ENCODE data around the gene HLCS. TPM values are rescaled to one million over a fixed set of nuclear protein-coding genes. Genes with fewer than 3 reads are reported as not detected.
"Not testable (repeated sequence)": the region's sequence is repeated elsewhere in the genome, so short reads cannot be mapped to it uniquely, and the experiment has no call there.

The HLCS gene
- polyA plus RNA-seq, 1 donor from 2014 or later = 10.7 TPM

GRCh38 chr21:36973986-36974850, 7.7 kb upstream of the HLCS start:
- Mint-ChIP-seq H3K4me1 (peaks cover 9 to 13% (median 10%) of the 10 kb centered on the region in 3 donors), H3K36me3 (peaks cover 1% of the 10 kb centered on the region), H3K27ac (no peak overlapping the region), H3K27me3 (no peaks in the 10 kb centered on the region), H3K4me3 (no peak overlapping the region), H3K9me3 (no peaks in the 10 kb centered on the region)

GRCh38 chr21:36968976-36969375, 2.5 kb upstream of the HLCS start:
- peak overlapping the region in 1 of 3 donors; percentile 62 for H3K27ac Mint-ChIP-seq
- no peaks in the 10 kb centered on the region for H3K9me3 Mint-ChIP-seq
- H3K4me3 Mint-ChIP-seq = peak overlapping the region in 1 of 4 donors; percentile 87
- peaks cover 11 to 17% (median 14%) of the 10 kb centered on the region in 3 donors for H3K4me1 Mint-ChIP-seq
- H3K36me3 Mint-ChIP-seq = no peaks in the 10 kb centered on the region
- no peaks in the 10 kb centered on the region for H3K27me3 Mint-ChIP-seq

GRCh38 chr21:36968414-36968813, 1.9 kb upstream of the HLCS start:
- Mint-ChIP-seq H3K36me3 (no peaks in the 10 kb centered on the region), H3K27ac (peak overlapping the region in 2 of 3 donors; percentile 60 to 80), H3K4me3 (peak overlapping the region in 3 of 4 donors; percentile 8 to 87 (median 23)), H3K27me3 (no peaks in the 10 kb centered on the region), H3K9me3 (no peaks in the 10 kb centered on the region), H3K4me1 (peaks cover 11 to 17% (median 14%) of the 10 kb centered on the region in 3 donors)

- H3K4me3 Mint-ChIP-seq = peak overlapping the region; percentile 74 to 90 (median 86)
- peaks cover 1% of the 10 kb centered on the region for H3K36me3 Mint-ChIP-seq
- peaks cover 11 to 17% (median 14%) of the 10 kb centered on the region in 3 donors for H3K4me1 Mint-ChIP-seq
- peak overlapping the region; percentile 80 to 95 (median 92) for H3K27ac Mint-ChIP-seq
- H3K27me3 Mint-ChIP-seq = no peaks in the 10 kb centered on the region
- H3K9me3 Mint-ChIP-seq = no peaks in the 10 kb centered on the region
Observed at GRCh38 chr21:36966821-36967768, 626 bp upstream of the HLCS start.

GRCh38 chr21:36965720-36966065, 776 bp downstream of the HLCS start:
- H3K4me3 Mint-ChIP-seq = peak overlapping the region; percentile 83 to 92 (median 85)
- no peaks in the 10 kb centered on the region for H3K9me3 Mint-ChIP-seq
- peaks cover 11 to 17% (median 14%) of the 10 kb centered on the region in 3 donors for H3K4me1 Mint-ChIP-seq
- peak overlapping the region; percentile 68 to 97 (median 75) for H3K27ac Mint-ChIP-seq
- H3K27me3 Mint-ChIP-seq = no peaks in the 10 kb centered on the region
- peaks cover 4% of the 10 kb centered on the region for H3K36me3 Mint-ChIP-seq

GRCh38 chr21:36964827-36965719, 1.4 kb downstream of the HLCS start:
- no peaks in the 10 kb centered on the region for H3K9me3 Mint-ChIP-seq
- H3K36me3 Mint-ChIP-seq = peaks cover 4% of the 10 kb centered on the region
- H3K27ac Mint-ChIP-seq = peak overlapping the region; percentile 68 to 97 (median 75)
- peak overlapping the region; percentile 83 to 92 (median 85) for H3K4me3 Mint-ChIP-seq
- no peaks in the 10 kb centered on the region for H3K27me3 Mint-ChIP-seq
- peaks cover 11 to 17% (median 14%) of the 10 kb centered on the region in 3 donors for H3K4me1 Mint-ChIP-seq

- Mint-ChIP-seq H3K9me3 (no peaks in the 10 kb centered on the region), H3K27me3 (no peaks in the 10 kb centered on the region), H3K36me3 (peaks cover 4% of the 10 kb centered on the region), H3K4me3 (peak overlapping the region in 1 of 4 donors; percentile 15), H3K4me1 (peaks cover 11 to 17% (median 14%) of the 10 kb centered on the region in 3 donors), H3K27ac (no peak overlapping the region)
Observed at GRCh38 chr21:36964398-36964797, 2.1 kb downstream of the HLCS start.

- peaks cover 4% of the 10 kb centered on the region for H3K36me3 Mint-ChIP-seq
- H3K4me1 Mint-ChIP-seq = peaks cover 11 to 17% (median 13%) of the 10 kb centered on the region in 3 donors
- H3K9me3 Mint-ChIP-seq = no peaks in the 10 kb centered on the region
- H3K27me3 Mint-ChIP-seq = no peaks in the 10 kb centered on the region
- H3K27ac Mint-ChIP-seq = no peak overlapping the region
- H3K4me3 Mint-ChIP-seq = no peak overlapping the region
Observed at GRCh38 chr21:36962098-36962780, 4.2 kb downstream of the HLCS start.

GRCh38 chr21:36960676-36961284, 5.7 kb downstream of the HLCS start:
- Mint-ChIP-seq H3K27ac (peak overlapping the region in 1 of 3 donors; percentile 7), H3K9me3 (no peaks in the 10 kb centered on the region), H3K4me3 (no peak overlapping the region), H3K4me1 (peaks cover 10 to 13% (median 11%) of the 10 kb centered on the region in 3 donors), H3K36me3 (peaks cover 10% of the 10 kb centered on the region), H3K27me3 (no peaks in the 10 kb centered on the region)

- H3K27ac Mint-ChIP-seq = no peak overlapping the region
- H3K4me1 Mint-ChIP-seq = no peaks in the 10 kb centered on the region
- H3K4me3 Mint-ChIP-seq = no peak overlapping the region
- H3K27me3 Mint-ChIP-seq = no peaks in the 10 kb centered on the region
- H3K36me3 Mint-ChIP-seq = peaks cover 10% of the 10 kb centered on the region
- H3K9me3 Mint-ChIP-seq = no peaks in the 10 kb centered on the region
Observed at GRCh38 chr21:36959020-36959835, 7.2 kb downstream of the HLCS start.

GRCh38 chr21:36955783-36956182, 10.7 kb downstream of the HLCS start:
- no peak overlapping the region for H3K27ac Mint-ChIP-seq
- H3K4me1 Mint-ChIP-seq = no peaks in the 10 kb centered on the region
- no peak overlapping the region for H3K4me3 Mint-ChIP-seq
- peaks cover 6% of the 10 kb centered on the region for H3K36me3 Mint-ChIP-seq
- H3K27me3 Mint-ChIP-seq = no peaks in the 10 kb centered on the region
- H3K9me3 Mint-ChIP-seq = no peaks in the 10 kb centered on the region

- not testable (repeated sequence) for H3K4me1 Mint-ChIP-seq, H3K27me3 Mint-ChIP-seq, H3K27ac Mint-ChIP-seq, H3K36me3 Mint-ChIP-seq, H3K4me3 Mint-ChIP-seq, H3K9me3 Mint-ChIP-seq
Observed at GRCh38 chr21:36952331-36952730, 14.1 kb downstream of the HLCS start.
